H9 (cell line): ENCODE measurements around the gene JPH2. TPM values are rescaled to one million over a fixed set of nuclear protein-coding genes. Genes with fewer than 3 reads are reported as not detected.

Experiments
- DNase-seq: peaks from one replicate; pipeline ENCODE4 v3.0.0-alpha.2; 2017
- H2AFZ ChIP-seq: one replicate; pipeline ENCODE4 v1.6.1; 2013; ENCODE audit warnings: mild to moderate bottlenecking, low read length, control low read depth, moderate library complexity
- H2AK5ac ChIP-seq: 2 replicates; pipeline ENCODE4 v1.6.1; 2013; ENCODE audit warnings: low read length, control low read depth, mixed read lengths; ENCODE audit not compliant: insufficient read length
- H2BK120ac ChIP-seq: one replicate; pipeline ENCODE4 v1.6.1; 2013; ENCODE audit warnings: low read depth, mild to moderate bottlenecking, low read length, control low read depth, inconsistent platforms; ENCODE audit not compliant: poor library complexity, severe bottlenecking
- H2BK12ac ChIP-seq: 2 replicates; pipeline ENCODE4 v1.6.1; 2013; ENCODE audit warnings: low read length, control low read depth, mixed read lengths, low read depth; ENCODE audit not compliant: insufficient read length
- H2BK15ac ChIP-seq: 2 replicates; pipeline ENCODE4 v1.6.1; 2013; ENCODE audit warnings: low read depth, low read length, control low read depth
- H2BK20ac ChIP-seq: one replicate; pipeline ENCODE4 v1.6.1; 2013; ENCODE audit warnings: low read depth, mild to moderate bottlenecking, low read length, control low read depth, inconsistent platforms; ENCODE audit not compliant: poor library complexity, severe bottlenecking
- H2BK5ac ChIP-seq: 2 replicates; pipeline ENCODE4 v1.6.1; 2013; ENCODE audit warnings: low read length, control low read depth, mixed read lengths; ENCODE audit not compliant: insufficient read length
- H3K14ac ChIP-seq: 2 replicates; pipeline ENCODE4 v1.6.1; 2013; ENCODE audit warnings: low read length, control low read depth; ENCODE audit not compliant: insufficient read depth
- H3K18ac ChIP-seq: 2 replicates; pipeline ENCODE4 v1.6.1; 2013; ENCODE audit warnings: low read depth, mild to moderate bottlenecking, mixed read lengths, low read length, control low read depth; ENCODE audit not compliant: insufficient read length
- H3K23ac ChIP-seq: 2 replicates; pipeline ENCODE4 v1.6.1; 2013; ENCODE audit warnings: low read length, control low read depth, mixed read lengths, low read depth; ENCODE audit not compliant: insufficient read length
- H3K23me2 ChIP-seq: 2 replicates; pipeline ENCODE4 v1.6.1; 2013; ENCODE audit warnings: low read depth, mild to moderate bottlenecking, mixed read lengths, low read length, control low read depth; ENCODE audit not compliant: insufficient read length, poor library complexity, severe bottlenecking
- H3K27ac ChIP-seq: 2 replicates; pipeline ENCODE4 v1.5.1; 2013; ENCODE audit warnings: low read length, control low read depth, mixed read lengths, low read depth; ENCODE audit not compliant: insufficient read length
- H3K27me3 ChIP-seq: 2 replicates; pipeline ENCODE4 v1.6.1; 2013; ENCODE audit warnings: low read length, control low read depth, inconsistent platforms; ENCODE audit not compliant: insufficient read depth
- H3K4ac ChIP-seq: 2 replicates; pipeline ENCODE4 v1.6.1; 2013; ENCODE audit warnings: low read depth, mild to moderate bottlenecking, control low read depth, inconsistent platforms, low read length, moderate library complexity
- H3K4me1 ChIP-seq: 2 replicates; pipeline ENCODE4 v1.6.1; 2013; ENCODE audit warnings: low read length, control low read depth, inconsistent platforms; ENCODE audit not compliant: insufficient read depth
- H3K4me2 ChIP-seq: 2 replicates; pipeline ENCODE4 v1.6.1; 2013; ENCODE audit warnings: low read length, control low read depth, mixed read lengths; ENCODE audit not compliant: insufficient read length, insufficient read depth
- H3K56ac ChIP-seq: 2 replicates; pipeline ENCODE4 v1.6.1; 2013; ENCODE audit warnings: low read depth, mild to moderate bottlenecking, mixed read lengths, low read length, control low read depth; ENCODE audit not compliant: insufficient read length
- H3K79me1 ChIP-seq: 2 replicates; pipeline ENCODE4 v1.6.1; 2013; ENCODE audit warnings: low read depth, mild to moderate bottlenecking, moderate library complexity, low read length, control low read depth, inconsistent platforms; ENCODE audit not compliant: insufficient read depth, poor library complexity, severe bottlenecking
- H3K79me2 ChIP-seq: 2 replicates; pipeline ENCODE4 v1.6.1; 2013; ENCODE audit warnings: low read length, control low read depth, inconsistent platforms; ENCODE audit not compliant: insufficient read depth
- H3K9ac ChIP-seq: 2 replicates; pipeline ENCODE4 v1.6.1; 2013; ENCODE audit warnings: low read length, control low read depth, mixed read lengths; ENCODE audit not compliant: insufficient read length; ENCODE audit errors: extremely low read depth
- H3K9me3 ChIP-seq: one replicate; pipeline ENCODE4 v1.6.1; 2013; ENCODE audit warnings: low read depth, low read length, inconsistent platforms; ENCODE audit not compliant: control insufficient read depth
- H3T11ph ChIP-seq: one replicate; pipeline ENCODE4 v1.6.1; 2013; ENCODE audit warnings: mild to moderate bottlenecking, low read length, control low read depth, inconsistent platforms
- H4K20me1 ChIP-seq: one replicate; pipeline ENCODE4 v1.6.1; 2013; ENCODE audit not compliant: control insufficient read depth, insufficient read length, insufficient read depth
- H4K5ac ChIP-seq: 2 replicates; pipeline ENCODE4 v1.6.1; 2013; ENCODE audit warnings: low read depth, mild to moderate bottlenecking, mixed read lengths, low read length, control low read depth; ENCODE audit not compliant: insufficient read length
- H4K8ac ChIP-seq: replicated peaks from 2 replicates; pipeline ENCODE4 v1.6.1; 2013; ENCODE audit warnings: low read length, control low read depth, mixed read lengths, low read depth; ENCODE audit not compliant: insufficient read length
- H4K91ac ChIP-seq: 2 replicates; pipeline ENCODE4 v1.6.1; 2013; ENCODE audit warnings: low read depth, mild to moderate bottlenecking, moderate library complexity, mixed read lengths, low read length, control low read depth; ENCODE audit not compliant: insufficient read length
- H3K27ac Mint-ChIP-seq, 3 experiments: 2 replicates in 2 of 3; 3 replicates in 1 of 3; pipeline ENCODE4 v1.8.0; 2020 to 2021; ENCODE audit warnings: mixed read lengths in 3 of 3, mild to moderate bottlenecking in 1 of 3, moderate library complexity in 1 of 3
- H3K27me3 Mint-ChIP-seq: 2 replicates; pipeline ENCODE4 v1.8.0; 2021; ENCODE audit warnings: low read depth, mild to moderate bottlenecking, moderate library complexity, mixed read lengths
- H3K36me3 Mint-ChIP-seq, 3 experiments: 2 replicates in 2 of 3; 3 replicates in 1 of 3; pipeline ENCODE4 v1.8.0; 2020 to 2021; ENCODE audit warnings: low read depth in 3 of 3, mixed read lengths in 3 of 3; ENCODE audit not compliant: insufficient read depth in 1 of 3
- H3K4me1 Mint-ChIP-seq, 2 experiments: 2 replicates each; pipeline ENCODE4 v1.8.0; 2020; ENCODE audit warnings: mixed read lengths in 2 of 2
- H3K4me3 Mint-ChIP-seq, 2 experiments: 2 replicates in 1 of 2; 3 replicates in 1 of 2; pipeline ENCODE4 v1.8.0; 2020 to 2021; ENCODE audit warnings: mild to moderate bottlenecking in 2 of 2, mixed read lengths in 2 of 2, moderate library complexity in 1 of 2
- H3K9me3 Mint-ChIP-seq, 2 experiments: 2 replicates in 1 of 2; 3 replicates in 1 of 2; pipeline ENCODE4 v1.8.0; 2020; ENCODE audit warnings: mild to moderate bottlenecking in 2 of 2, mixed read lengths in 2 of 2, moderate library complexity in 1 of 2
- CTCF ChIP-seq: fragments of 200-600 bp; sonication (generic); conservative IDR thresholded peaks from 3 replicates; pipeline ENCODE4 v1.8.0; 2021; ENCODE audit warnings: antibody characterized with exemption, mild to moderate bottlenecking
- WGBS: extraction: QIAGEN DNeasy Blood & Tissue Kit; methylation state at CpG from one replicate; pipeline ENCODE4 v1.1.7; 2013; ENCODE audit warnings: missing lambda C conversion rate, low lambda C conversion rate, mixed read lengths; ENCODE audit not compliant: insufficient read length; ENCODE audit errors: extremely low coverage; 5-methylcytosine and 5-hydroxymethylcytosine counted together
- total RNA-seq: library from RNA; stranded (reverse); gene quantifications from 2 replicates; pipeline ENCODE4 v1.2.1, GENCODE V29; 2021

The JPH2 gene
- total RNA-seq, 1 experiment from 2014 or later: 0.31 TPM

- no peak overlapping the region for H2BK5ac ChIP-seq
- no peak overlapping the region for H2BK15ac ChIP-seq
- WGBS: no CpG with 5 or more reads among the region's 2 CpGs
- H2BK20ac ChIP-seq: no peak overlapping the region
- H3K27me3 Mint-ChIP-seq: peaks cover 3% of the 10 kb centered on the region
- H3K9me3 ChIP-seq: no peaks in the 10 kb centered on the region
- no peak overlapping the region for H3K23ac ChIP-seq
- H3K79me1 ChIP-seq: no peaks in the 10 kb centered on the region
- H4K8ac ChIP-seq: no peak overlapping the region
- no peak overlapping the region for H3K56ac ChIP-seq
- no peaks in the 10 kb centered on the region for H3K36me3 Mint-ChIP-seq
- H3K4ac ChIP-seq: no peak overlapping the region
- no peak overlapping the region for H2AFZ ChIP-seq
- H3K9me3 Mint-ChIP-seq: peaks cover 0 to 2% of the 10 kb centered on the region in 2 experiments; a peak in 1 of 5 replicates
- no peaks in the 10 kb centered on the region for H3K27me3 ChIP-seq
- H4K20me1 ChIP-seq: no peaks in the 10 kb centered on the region
- H3K27ac Mint-ChIP-seq: no peak overlapping the region
- H3K4me3 Mint-ChIP-seq: no peak overlapping the region
- H3T11ph ChIP-seq: no peak overlapping the region
- H3K4me1 Mint-ChIP-seq: peaks cover 0 to 5% of the 10 kb centered on the region in 2 experiments; a peak in 2 of 4 replicates
- no peak overlapping the region for H3K27ac ChIP-seq
- no peak overlapping the region for H2BK120ac ChIP-seq
- no peak overlapping the region for H2AK5ac ChIP-seq
- no peak overlapping the region for H3K4me2 ChIP-seq
- H4K5ac ChIP-seq: no peak overlapping the region
- no peak overlapping the region for H3K9ac ChIP-seq
- no peaks in the 10 kb centered on the region for H3K4me1 ChIP-seq
- no peak overlapping the region for H3K14ac ChIP-seq
- H4K91ac ChIP-seq: no peak overlapping the region
- H3K79me2 ChIP-seq: no peaks in the 10 kb centered on the region
- H2BK12ac ChIP-seq: no peak overlapping the region
- no peak for DNase-seq
- no peaks in the 10 kb centered on the region for H3K23me2 ChIP-seq
- no peak for TF ChIP-seq CTCF
- H3K18ac ChIP-seq: no peak overlapping the region
These were observed 14.4 kb downstream of the JPH2 start for GRCh38 chr20:44172572-44172950.
